Endometrial microvascular endothelial cells (primary cell): ENCODE results near the gene CNN2. TPM values are rescaled to one million over a fixed set of nuclear protein-coding genes. Genes with fewer than 3 reads are reported as not detected.

Experiments used
- in situ Hi-C: cut with HindIII; loops from 2 replicates; pipeline ENCODE4 v1.10.0; 2017; ENCODE audit warnings: low sequenced_read_pairs, low pct_unique_long_range_greater_than_20kb; ENCODE audit errors: inconsistent ontology term
- total RNA-seq: library from RNA; depleted of rRNA; stranded (reverse); fragments of >200 nt; gene quantifications from one replicate; pipeline ENCODE4 v1.2.3, GENCODE V29; 2015; ENCODE audit errors: inconsistent ontology term

Gene CNN2
- total RNA-seq, 1 donor from 2014 or later = 237 TPM

DNA sequence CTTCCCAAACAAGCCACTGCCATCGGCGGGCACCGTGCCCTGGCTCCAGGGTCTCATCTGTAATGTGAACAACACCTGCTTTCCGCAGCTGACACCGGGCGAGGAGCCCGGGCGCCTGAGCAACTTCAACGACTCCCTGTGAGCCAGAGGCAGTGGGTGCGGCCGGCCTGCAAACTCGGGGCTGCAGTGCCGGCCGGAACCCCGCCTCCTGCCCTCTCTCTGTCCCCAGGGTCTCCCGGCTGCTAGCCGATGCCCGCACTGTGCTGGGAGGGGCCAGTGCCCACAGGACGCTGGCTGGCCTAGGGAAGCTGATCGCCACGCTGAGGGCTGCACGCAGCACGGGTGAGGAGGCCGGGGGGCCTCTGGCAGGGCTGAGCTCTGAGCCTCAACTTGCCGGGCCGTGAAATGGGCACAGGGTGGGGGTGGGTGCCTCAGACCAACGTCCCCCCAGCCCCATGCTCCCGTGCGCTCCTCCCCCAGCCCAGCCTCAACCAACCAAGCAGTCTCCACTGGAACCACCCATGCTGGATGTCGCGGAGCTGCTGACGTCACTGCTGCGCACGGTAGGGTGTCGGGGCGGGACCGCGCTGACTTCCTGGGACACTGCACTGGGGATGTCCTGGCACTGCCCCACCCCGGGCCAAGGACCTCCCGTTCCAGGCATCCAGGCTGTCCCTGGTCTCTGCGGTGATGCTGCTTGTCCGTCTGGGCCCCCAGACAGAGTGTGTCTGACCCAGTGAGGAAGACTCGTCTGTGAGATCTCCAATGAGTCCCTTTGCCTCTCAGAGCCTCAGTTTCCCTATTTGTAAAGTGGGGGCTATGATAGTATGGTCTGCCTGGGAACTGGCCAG lies 15.7 kb downstream of the CNN2 start:
- in situ Hi-C loops = no loop called here

DNA sequence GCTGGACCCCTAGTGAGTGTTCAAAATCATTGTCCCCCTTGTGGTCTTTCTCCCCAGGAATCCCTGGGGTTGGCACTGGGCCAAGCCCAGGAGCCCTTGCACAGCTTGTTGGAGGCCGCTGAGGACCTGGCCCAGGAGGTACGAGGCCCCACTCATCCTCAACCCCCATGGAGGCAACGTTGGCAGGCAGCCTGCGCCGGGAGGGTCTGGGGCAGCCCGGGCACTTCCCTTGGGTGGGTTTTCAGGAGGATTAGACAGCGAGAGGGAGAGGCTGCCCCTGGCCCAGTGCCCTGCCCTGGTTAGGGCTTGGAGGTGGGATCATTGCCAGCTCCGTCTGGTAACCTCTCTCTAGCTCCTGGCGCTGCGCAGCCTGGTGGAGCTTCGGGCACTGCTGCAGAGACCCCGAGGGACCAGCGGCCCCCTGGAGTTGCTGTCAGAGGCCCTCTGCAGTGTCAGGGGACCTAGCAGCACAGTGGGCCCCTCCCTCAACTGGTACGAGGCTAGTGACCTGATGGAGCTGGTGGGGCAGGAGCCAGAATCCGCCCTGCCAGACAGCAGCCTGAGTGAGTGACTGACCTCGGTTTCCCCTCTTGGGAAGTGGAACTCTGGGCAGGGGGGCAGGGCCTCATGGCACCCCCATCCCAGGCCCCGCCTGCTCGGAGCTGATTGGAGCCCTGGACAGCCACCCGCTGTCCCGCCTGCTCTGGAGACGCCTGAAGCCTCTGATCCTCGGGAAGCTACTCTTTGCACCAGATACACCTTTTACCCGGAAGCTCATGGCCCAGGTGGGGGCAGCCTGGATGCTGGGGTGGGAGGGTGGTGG lies 16.5 kb downstream of the CNN2 start:
- in situ Hi-C loops = no loop called here

DNA sequence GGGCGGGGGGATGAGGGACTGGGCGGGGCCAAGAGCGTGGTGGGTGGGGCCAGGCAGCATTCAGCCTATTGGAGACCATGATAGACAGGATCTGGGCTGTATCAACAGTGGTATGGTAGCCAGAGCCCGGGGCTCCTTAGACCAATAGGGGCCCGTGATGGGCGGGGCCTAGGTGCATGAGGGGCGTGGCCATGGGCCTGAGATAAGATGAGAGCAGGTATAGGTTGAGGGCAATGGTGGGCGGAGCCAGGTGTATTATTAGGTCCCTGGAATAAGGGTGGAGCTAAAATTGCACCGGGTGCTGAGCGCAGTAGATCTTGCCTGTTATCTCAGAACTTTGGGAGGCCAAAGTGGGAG lies 18.8 kb downstream of the CNN2 start:
- in situ Hi-C loops = no loop called here

- in situ Hi-C loops = no loop called here
These were observed 19.8 kb downstream of the CNN2 start for GRCh38 chr19:1046117-1046626.

- in situ Hi-C loops = no loop called here
These were observed 20.7 kb downstream of the CNN2 start for GRCh38 chr19:1046836-1047695.

GRCh38 chr19:1047696-1048147 lies 21.3 kb downstream of the CNN2 start:
- in situ Hi-C loops = no loop called here

DNA sequence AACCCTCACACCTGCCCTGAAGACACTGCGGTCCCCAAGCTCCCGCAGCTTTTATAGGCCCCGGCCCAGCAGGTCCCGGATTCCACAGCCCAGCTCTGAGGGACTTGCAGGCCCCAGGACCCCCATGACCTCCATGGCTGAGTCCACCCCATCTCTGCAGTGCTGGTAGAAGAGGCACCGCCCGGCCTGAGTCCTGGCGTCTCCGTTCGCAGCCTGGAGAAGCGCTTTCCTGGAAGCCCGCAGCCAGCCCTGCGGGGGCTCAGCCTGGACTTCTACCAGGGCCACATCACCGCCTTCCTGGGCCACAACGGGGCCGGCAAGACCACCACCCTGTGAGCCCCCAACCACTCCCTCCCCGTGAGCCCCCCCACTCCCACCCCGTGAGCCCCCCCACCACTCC lies 22.7 kb downstream of the CNN2 start:
- in situ Hi-C loops = no loop called here

DNA sequence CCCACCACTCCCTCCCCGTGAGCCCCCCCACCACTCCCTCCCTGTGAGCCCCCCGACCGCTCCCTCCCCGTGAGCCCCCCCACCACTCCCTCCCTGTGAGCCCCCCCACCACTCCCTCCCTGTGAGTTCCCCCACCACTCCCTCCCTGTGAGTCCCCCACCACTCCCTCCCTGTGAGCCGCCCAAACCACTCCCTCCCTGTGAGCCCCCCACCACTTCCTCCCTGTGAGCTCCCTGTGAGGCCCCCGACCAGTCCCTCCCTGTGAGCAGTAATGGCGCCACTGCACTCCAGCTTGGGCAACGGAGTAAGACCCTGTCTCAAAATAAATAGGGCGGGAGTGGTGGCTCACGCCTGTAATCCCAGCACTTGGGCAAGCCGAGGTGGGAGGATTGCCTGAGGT lies 23.4 kb downstream of the CNN2 start:
- in situ Hi-C loops = no loop called here

DNA sequence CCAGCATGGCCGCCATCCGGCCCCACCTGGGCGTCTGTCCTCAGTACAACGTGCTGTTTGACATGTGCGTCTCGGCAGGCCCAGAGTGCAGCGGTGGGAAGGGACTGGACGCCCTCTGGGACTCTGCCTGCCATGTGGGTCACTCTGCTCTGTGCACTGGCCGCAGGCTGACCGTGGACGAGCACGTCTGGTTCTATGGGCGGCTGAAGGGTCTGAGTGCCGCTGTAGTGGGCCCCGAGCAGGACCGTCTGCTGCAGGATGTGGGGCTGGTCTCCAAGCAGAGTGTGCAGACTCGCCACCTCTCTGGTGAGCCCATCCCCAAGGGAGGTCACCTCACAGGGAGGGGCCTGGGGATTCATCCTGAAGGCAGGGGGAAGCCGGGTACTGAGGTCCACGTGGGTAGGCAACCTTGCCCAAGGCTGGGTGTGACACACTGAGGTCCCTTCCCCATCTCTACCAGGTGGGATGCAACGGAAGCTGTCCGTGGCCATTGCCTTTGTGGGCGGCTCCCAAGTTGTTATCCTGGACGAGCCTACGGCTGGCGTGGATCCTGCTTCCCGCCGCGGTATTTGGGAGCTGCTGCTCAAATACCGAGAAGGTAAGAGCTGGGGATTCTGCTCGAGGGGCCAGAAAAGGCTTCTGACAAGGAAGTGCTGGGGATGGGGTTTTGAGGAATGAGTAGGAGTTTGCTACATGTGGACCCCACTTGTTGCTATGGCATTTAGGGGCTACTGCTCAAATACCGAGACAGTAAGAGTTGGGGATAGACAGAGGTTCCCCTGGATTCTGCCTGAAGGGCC lies 24.8 kb downstream of the CNN2 start:
- in situ Hi-C loops = no loop called here

DNA sequence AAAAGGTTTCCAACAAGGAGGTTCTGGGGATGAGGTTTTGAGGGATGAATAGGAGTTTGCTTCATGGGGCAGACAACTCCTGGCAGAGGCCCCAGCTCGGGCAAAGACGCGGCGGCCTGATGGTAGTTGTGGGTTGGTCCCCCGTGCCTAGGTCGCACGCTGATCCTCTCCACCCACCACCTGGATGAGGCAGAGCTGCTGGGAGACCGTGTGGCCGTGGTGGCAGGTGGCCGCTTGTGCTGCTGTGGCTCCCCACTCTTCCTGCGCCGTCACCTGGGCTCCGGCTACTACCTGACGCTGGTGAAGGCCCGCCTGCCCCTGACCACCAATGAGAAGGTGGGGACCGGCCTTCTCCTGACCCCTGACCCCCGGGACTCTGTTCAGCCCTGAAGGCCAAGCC lies 25.4 kb downstream of the CNN2 start:
- in situ Hi-C loops = no loop called here

GRCh38 chr19:1052349-1052975 lies 26.1 kb downstream of the CNN2 start:
- in situ Hi-C loops = no loop called here

DNA sequence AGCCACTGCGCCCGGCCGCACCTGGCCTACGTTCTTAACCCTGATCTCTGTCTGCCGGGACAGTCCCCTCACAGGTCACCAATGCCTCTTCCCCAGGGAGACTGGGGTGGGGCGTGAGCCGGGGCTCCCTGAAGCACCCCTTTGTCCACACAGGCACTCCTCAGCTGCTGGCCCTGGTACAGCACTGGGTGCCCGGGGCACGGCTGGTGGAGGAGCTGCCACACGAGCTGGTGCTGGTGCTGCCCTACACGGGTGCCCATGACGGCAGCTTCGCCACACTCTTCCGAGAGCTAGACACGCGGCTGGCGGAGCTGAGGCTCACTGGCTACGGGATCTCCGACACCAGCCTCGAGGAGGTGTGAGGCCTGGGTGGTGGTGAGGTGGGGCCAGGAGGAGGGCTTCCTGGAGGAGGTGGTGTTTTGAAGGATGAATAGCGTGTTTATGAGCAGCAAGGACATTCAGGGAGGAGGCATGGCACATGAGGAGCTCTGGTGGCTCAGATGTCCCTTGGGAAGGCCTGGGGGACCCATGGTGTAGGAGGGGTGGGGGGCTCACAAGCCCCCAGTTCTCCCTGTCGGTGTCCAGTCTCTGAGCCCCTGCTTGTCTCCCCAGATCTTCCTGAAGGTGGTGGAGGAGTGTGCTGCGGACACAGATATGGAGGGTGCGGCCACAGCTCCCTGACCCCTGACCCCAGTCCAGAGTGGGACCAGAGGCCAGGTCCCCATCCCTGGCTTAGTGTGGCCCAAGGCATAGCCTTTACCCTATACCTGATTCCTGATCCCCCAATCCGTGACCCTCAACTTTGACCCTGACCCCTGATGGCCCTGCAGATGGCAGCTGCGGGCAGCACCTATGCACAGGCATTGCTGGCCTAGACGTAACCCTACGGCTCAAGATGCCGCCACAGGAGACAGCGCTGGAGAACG lies 27.0 kb downstream of the CNN2 start:
- in situ Hi-C loops = no loop called here

- in situ Hi-C loops = no loop called here
These were observed 28.0 kb downstream of the CNN2 start for GRCh38 chr19:1054102-1055027.

DNA sequence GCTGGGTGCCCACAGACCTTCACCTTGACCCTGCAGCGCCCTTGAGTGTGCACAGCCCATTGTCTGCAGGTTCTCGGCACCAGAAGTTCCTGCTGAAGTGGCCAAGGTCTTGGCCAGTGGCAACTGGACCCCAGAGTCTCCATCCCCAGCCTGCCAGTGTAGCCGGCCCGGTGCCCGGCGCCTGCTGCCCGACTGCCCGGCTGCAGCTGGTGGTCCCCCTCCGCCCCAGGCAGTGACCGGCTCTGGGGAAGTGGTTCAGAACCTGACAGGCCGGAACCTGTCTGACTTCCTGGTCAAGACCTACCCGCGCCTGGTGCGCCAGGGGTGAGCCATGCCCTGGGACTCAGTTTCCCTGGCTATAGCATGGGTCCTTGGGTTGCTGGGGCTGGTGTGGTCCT lies 28.6 kb downstream of the CNN2 start:
- in situ Hi-C loops = no loop called here

- in situ Hi-C loops = no loop called here
These were observed 29.6 kb downstream of the CNN2 start for GRCh38 chr19:1055886-1056620.
